ENCODE data around the gene WIPI1. TPM values are rescaled to one million over a fixed set of nuclear protein-coding genes. Genes with fewer than 3 reads are reported as not detected.

The WIPI1 gene
- total and polyA plus RNA-seq, 10 of the 15 experiments (the other 5 are each of a cell fraction or from before 2014, with no cell fraction given) = 6.5 to 44.5 (median 26.2) TPM

DNA sequence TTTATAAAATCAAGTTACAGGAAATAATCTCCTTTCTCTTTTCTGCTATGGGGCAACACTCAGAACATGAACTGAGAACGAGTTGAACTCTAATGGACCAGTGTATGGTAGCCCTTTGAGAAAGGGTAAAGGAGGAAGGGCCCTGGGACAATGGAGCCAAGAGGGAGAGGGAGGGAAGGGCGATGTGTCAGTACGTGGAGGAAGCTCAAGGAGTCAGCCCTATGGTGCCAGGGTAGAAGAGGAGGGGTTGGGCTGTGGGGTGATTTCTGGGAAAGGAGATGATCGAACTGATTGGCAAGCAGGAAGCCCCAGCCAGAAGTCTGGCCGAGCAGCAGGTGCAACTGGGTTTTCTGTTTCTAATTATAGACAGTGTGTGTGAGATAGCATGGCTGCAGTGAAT lies 4.3 kb upstream of the WIPI1 start (continued):
- TF ChIP-seq ZBTB40 (IDR thresholded peaks at IDR 0.05; ENCODE audit: borderline replicate concordance) (no peak), RUNX3 (IDR thresholded peaks at IDR 0.05; ENCODE audit: low read length) (no peak), SREBF2 (IDR thresholded peaks at IDR 0.05; ENCODE audit: low read length) (no peak), CUX1 (IDR thresholded peaks at IDR 0.05; ENCODE audit: insufficient replicate concordance, low read depth, low read length) (no peak), POLR2AphosphoS5 (IDR thresholded peaks at IDR 0.05; ENCODE audit: low read length) (no peak), MTA2 (IDR thresholded peaks at IDR 0.05; ENCODE audit: low read depth) (no peak)
